ENCODE results near the gene LRRC4.

LRRC4 gene

GRCh38 chr7:128069373-128070364 is 38.4 kb upstream of the LRRC4 start:
- peaks cover 9% of the 10 kb centered on the region for H3K36me3 Mint-ChIP-seq
- no peaks in the 10 kb centered on the region for H3K27me3 Mint-ChIP-seq
- H3K4me1 Mint-ChIP-seq, result peaks cover 8% of the 10 kb centered on the region
- H3K4me3 Mint-ChIP-seq, result no peak overlapping the region
- ATAC-seq (ENCODE audit: low read depth) (no peak), DNase-seq (ENCODE audit: low spot score in 2 of 2) (no peak)
- H3K9me3 Mint-ChIP-seq, result no peaks in the 10 kb centered on the region
- no peak overlapping the region for H3K27ac Mint-ChIP-seq

- H3K27me3 Mint-ChIP-seq, result no peaks in the 10 kb centered on the region
- DNase-seq (ENCODE audit: low spot score in 2 of 2) (no peak), ATAC-seq (ENCODE audit: low read depth) (no peak)
- no peak overlapping the region for H3K4me3 Mint-ChIP-seq
- H3K9me3 Mint-ChIP-seq, result no peaks in the 10 kb centered on the region
- H3K36me3 Mint-ChIP-seq, result peaks cover 10% of the 10 kb centered on the region
- no peak overlapping the region for H3K27ac Mint-ChIP-seq
- H3K4me1 Mint-ChIP-seq, result peaks cover 12% of the 10 kb centered on the region
Observed at GRCh38 chr7:128068785-128069184, 37.5 kb upstream of the LRRC4 start.

GRCh38 chr7:128067983-128068382 is 36.7 kb upstream of the LRRC4 start:
- H3K27ac Mint-ChIP-seq, result no peak overlapping the region
- DNase-seq (ENCODE audit: low spot score in 2 of 2), result no peak
- peaks cover 13% of the 10 kb centered on the region for H3K4me1 Mint-ChIP-seq
- no peaks in the 10 kb centered on the region for H3K27me3 Mint-ChIP-seq
- H3K36me3 Mint-ChIP-seq, result peaks cover 10% of the 10 kb centered on the region
- no peak for ATAC-seq (ENCODE audit: low read depth)
- no peak overlapping the region for H3K4me3 Mint-ChIP-seq
- H3K9me3 Mint-ChIP-seq, result no peaks in the 10 kb centered on the region

- ATAC-seq (ENCODE audit: low read depth) (no peak), DNase-seq (ENCODE audit: low spot score in 2 of 2) (no peak)
- H3K9me3 Mint-ChIP-seq, result no peaks in the 10 kb centered on the region
- H3K36me3 Mint-ChIP-seq, result peaks cover 10% of the 10 kb centered on the region
- no peak overlapping the region for H3K4me3 Mint-ChIP-seq
- peaks cover 15% of the 10 kb centered on the region for H3K4me1 Mint-ChIP-seq
- no peaks in the 10 kb centered on the region for H3K27me3 Mint-ChIP-seq
- no peak overlapping the region for H3K27ac Mint-ChIP-seq
Observed at GRCh38 chr7:128066858-128067257, 35.6 kb upstream of the LRRC4 start.

GRCh38 chr7:128066395-128066794 is 35.2 kb upstream of the LRRC4 start:
- ATAC-seq (ENCODE audit: low read depth), result no peak
- Mint-ChIP-seq H3K4me3 (no peak overlapping the region), H3K27me3 (no peaks in the 10 kb centered on the region), H3K4me1 (peaks cover 15% of the 10 kb centered on the region), H3K9me3 (no peaks in the 10 kb centered on the region), H3K27ac (no peak overlapping the region), H3K36me3 (peaks cover 10% of the 10 kb centered on the region)
- DNase-seq (ENCODE audit: low spot score in 2 of 2), result no peak

- DNase-seq (ENCODE audit: low spot score in 2 of 2) (no peak), ATAC-seq (ENCODE audit: low read depth) (no peak)
- Mint-ChIP-seq H3K27ac (no peak overlapping the region), H3K4me1 (peaks cover 15% of the 10 kb centered on the region), H3K9me3 (no peaks in the 10 kb centered on the region), H3K27me3 (no peaks in the 10 kb centered on the region), H3K36me3 (peaks cover 10% of the 10 kb centered on the region), H3K4me3 (no peak overlapping the region)
Observed at GRCh38 chr7:128065872-128066271, 34.6 kb upstream of the LRRC4 start.

GRCh38 chr7:128063088-128063487 is 31.9 kb upstream of the LRRC4 start:
- no peak overlapping the region for H3K27ac Mint-ChIP-seq
- no peaks in the 10 kb centered on the region for H3K27me3 Mint-ChIP-seq
- ATAC-seq (ENCODE audit: low read depth), result no peak
- peaks cover 23% of the 10 kb centered on the region for H3K4me1 Mint-ChIP-seq
- H3K9me3 Mint-ChIP-seq, result no peaks in the 10 kb centered on the region
- H3K4me3 Mint-ChIP-seq, result no peak overlapping the region
- H3K36me3 Mint-ChIP-seq, result peaks cover 12% of the 10 kb centered on the region
- no peak for DNase-seq (ENCODE audit: low spot score in 2 of 2)

- Mint-ChIP-seq H3K27ac (peak overlapping the region; percentile 28), H3K4me3 (no peak overlapping the region), H3K27me3 (no peaks in the 10 kb centered on the region), H3K9me3 (no peaks in the 10 kb centered on the region), H3K4me1 (peaks cover 26% of the 10 kb centered on the region), H3K36me3 (peaks cover 12% of the 10 kb centered on the region)
- ATAC-seq (ENCODE audit: low read depth) (no peak), DNase-seq (ENCODE audit: low spot score in 2 of 2) (no peak)
Observed at GRCh38 chr7:128060018-128060417, 28.8 kb upstream of the LRRC4 start.

GRCh38 chr7:128059143-128059988 is 28.1 kb upstream of the LRRC4 start:
- Mint-ChIP-seq H3K4me3 (no peak overlapping the region), H3K36me3 (peaks cover 13% of the 10 kb centered on the region), H3K27ac (peak overlapping the region; percentile 29)

GRCh38 chr7:128057909-128058308 is 26.7 kb upstream of the LRRC4 start:
- H3K9me3 Mint-ChIP-seq, result no peaks in the 10 kb centered on the region
- H3K4me1 Mint-ChIP-seq, result peaks cover 18% of the 10 kb centered on the region
- H3K27ac Mint-ChIP-seq, result peak overlapping the region; percentile 36
- no peak for DNase-seq (ENCODE audit: low spot score in 2 of 2)
- ATAC-seq (ENCODE audit: low read depth), result no peak
- H3K36me3 Mint-ChIP-seq, result peaks cover 10% of the 10 kb centered on the region
- no peaks in the 10 kb centered on the region for H3K27me3 Mint-ChIP-seq
- no peak overlapping the region for H3K4me3 Mint-ChIP-seq

More at GRCh38 chr7:128059143-128059988, 28.1 kb upstream of the LRRC4 start:
- no peak for ATAC-seq (ENCODE audit: low read depth)
- Mint-ChIP-seq H3K9me3 (no peaks in the 10 kb centered on the region), H3K27me3 (no peaks in the 10 kb centered on the region), H3K4me1 (peaks cover 23% of the 10 kb centered on the region)
- DNase-seq (ENCODE audit: low spot score in 2 of 2), result no peak

- no peak for ATAC-seq (ENCODE audit: low read depth)
- Mint-ChIP-seq H3K36me3 (peaks cover 10% of the 10 kb centered on the region), H3K4me1 (peaks cover 24% of the 10 kb centered on the region), H3K9me3 (no peaks in the 10 kb centered on the region), H3K27ac (peak overlapping the region; percentile 42), H3K27me3 (no peaks in the 10 kb centered on the region), H3K4me3 (no peak overlapping the region)
- no peak for DNase-seq (ENCODE audit: low spot score in 2 of 2)
Observed at GRCh38 chr7:128056901-128057300, 25.7 kb upstream of the LRRC4 start.

GRCh38 chr7:128055637-128056036 is 24.4 kb upstream of the LRRC4 start:
- no peak for DNase-seq (ENCODE audit: low spot score in 2 of 2)
- H3K36me3 Mint-ChIP-seq, result peaks cover 10% of the 10 kb centered on the region
- H3K27ac Mint-ChIP-seq, result no peak overlapping the region
- H3K4me3 Mint-ChIP-seq, result no peak overlapping the region
- ATAC-seq (ENCODE audit: low read depth), result no peak
- peaks cover 27% of the 10 kb centered on the region for H3K4me1 Mint-ChIP-seq
- H3K27me3 Mint-ChIP-seq, result no peaks in the 10 kb centered on the region
- no peaks in the 10 kb centered on the region for H3K9me3 Mint-ChIP-seq

- peaks cover 13% of the 10 kb centered on the region for H3K36me3 Mint-ChIP-seq
- H3K27me3 Mint-ChIP-seq, result no peaks in the 10 kb centered on the region
- peaks cover 25% of the 10 kb centered on the region for H3K4me1 Mint-ChIP-seq
- H3K4me3 Mint-ChIP-seq, result no peak overlapping the region
- DNase-seq (ENCODE audit: low spot score in 2 of 2) (no peak), ATAC-seq (ENCODE audit: low read depth) (no peak)
- no peaks in the 10 kb centered on the region for H3K9me3 Mint-ChIP-seq
- no peak overlapping the region for H3K27ac Mint-ChIP-seq
Observed at GRCh38 chr7:128054511-128054910, 23.3 kb upstream of the LRRC4 start.

- Mint-ChIP-seq H3K9me3 (no peaks in the 10 kb centered on the region), H3K27me3 (no peaks in the 10 kb centered on the region), H3K36me3 (peaks cover 17% of the 10 kb centered on the region), H3K27ac (no peak overlapping the region), H3K4me1 (peaks cover 25% of the 10 kb centered on the region), H3K4me3 (no peak overlapping the region)
- ATAC-seq (ENCODE audit: low read depth) (no peak), DNase-seq (ENCODE audit: low spot score in 2 of 2) (no peak)
Observed at GRCh38 chr7:128053991-128054390, 22.8 kb upstream of the LRRC4 start.

Data from memory B cell (primary cell).